Measurements from ENCODE around the gene NHLRC2. TPM values are rescaled to one million over a fixed set of nuclear protein-coding genes. Genes with fewer than 3 reads are reported as not detected.

Gene NHLRC2
- total and polyA plus RNA-seq, 12 donors, result 6.7 to 98.0 (median 71.2) TPM

DNA sequence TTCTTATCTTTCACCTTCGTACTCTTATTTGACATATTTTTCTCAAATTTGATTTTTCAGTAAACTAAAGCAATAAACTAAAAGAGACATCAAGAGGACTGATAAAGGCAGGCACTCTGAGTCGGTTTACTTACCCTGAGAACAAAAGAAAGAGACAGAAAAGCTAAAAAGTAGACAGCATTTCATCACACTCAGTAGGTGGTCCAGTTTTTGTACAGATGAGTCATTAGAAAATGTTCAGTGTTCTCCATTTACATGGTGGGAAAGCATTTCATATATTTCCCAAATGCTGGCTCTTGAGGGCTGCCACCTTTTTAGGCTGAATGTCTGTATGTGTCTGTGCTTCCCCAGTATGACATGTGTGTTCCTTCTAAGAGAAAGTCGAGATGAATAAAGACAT, 52.7 kb downstream of the NHLRC2 start:
- Histone ChIP-seq H3K36me3 (peaks cover 0 to 100% (median 37%) of the 10 kb centered on the region in 9 donors), H3K4me3 (no peak overlapping the region), H3K9me3 (no peaks in the 10 kb centered on the region), H3K27ac (no peak overlapping the region), H3K27me3 (no peaks in the 10 kb centered on the region), H3K4me1 (no peaks in the 10 kb centered on the region)
- ATAC-seq (no peak), DNase-seq (no peak)
- TF ChIP-seq, protein P1, sequence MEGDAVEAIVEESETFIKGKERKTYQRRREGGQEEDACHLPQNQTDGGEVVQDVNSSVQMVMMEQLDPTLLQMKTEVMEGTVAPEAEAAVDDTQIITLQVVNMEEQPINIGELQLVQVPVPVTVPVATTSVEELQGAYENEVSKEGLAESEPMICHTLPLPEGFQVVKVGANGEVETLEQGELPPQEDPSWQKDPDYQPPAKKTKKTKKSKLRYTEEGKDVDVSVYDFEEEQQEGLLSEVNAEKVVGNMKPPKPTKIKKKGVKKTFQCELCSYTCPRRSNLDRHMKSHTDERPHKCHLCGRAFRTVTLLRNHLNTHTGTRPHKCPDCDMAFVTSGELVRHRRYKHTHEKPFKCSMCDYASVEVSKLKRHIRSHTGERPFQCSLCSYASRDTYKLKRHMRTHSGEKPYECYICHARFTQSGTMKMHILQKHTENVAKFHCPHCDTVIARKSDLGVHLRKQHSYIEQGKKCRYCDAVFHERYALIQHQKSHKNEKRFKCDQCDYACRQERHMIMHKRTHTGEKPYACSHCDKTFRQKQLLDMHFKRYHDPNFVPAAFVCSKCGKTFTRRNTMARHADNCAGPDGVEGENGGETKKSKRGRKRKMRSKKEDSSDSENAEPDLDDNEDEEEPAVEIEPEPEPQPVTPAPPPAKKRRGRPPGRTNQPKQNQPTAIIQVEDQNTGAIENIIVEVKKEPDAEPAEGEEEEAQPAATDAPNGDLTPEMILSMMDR (IDR thresholded peaks at IDR 0.05), result no peak
- intact Hi-C loops (cut with DNase I), result loop anchor here in 2 of 10 donors (10.0 kb wide), 2 partner anchors 138 to 198 kb away; partner anchors contain the start of gene ADRB1 (in 1 of the 2)
- WGBS, 2 donors, result 74 to 87% methylated on average over 3 of the region's 3 CpGs

DNA sequence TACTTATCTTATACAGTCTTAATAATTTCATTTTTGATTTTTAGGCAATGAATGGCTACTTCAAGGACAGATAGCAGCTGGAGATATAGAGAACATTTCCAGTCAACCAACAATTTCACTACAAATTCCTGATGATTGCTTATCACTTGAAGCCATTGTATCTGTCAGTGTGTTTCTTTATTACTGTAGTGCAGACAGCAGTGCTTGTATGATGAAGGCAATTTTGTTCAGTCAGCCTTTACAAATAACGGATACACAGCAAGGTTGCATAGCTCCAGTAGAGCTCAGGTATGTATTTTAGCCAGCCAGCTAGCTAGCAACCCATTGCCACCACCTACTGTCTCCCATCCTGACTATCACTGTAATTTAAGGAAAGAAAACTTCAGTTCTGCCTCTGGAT, 53.8 kb downstream of the NHLRC2 start:
- Histone ChIP-seq H3K27ac (no peak overlapping the region), H3K36me3 (peaks cover 0 to 100% (median 30%) of the 10 kb centered on the region in 9 donors), H3K9me3 (no peaks in the 10 kb centered on the region), H3K4me1 (no peaks in the 10 kb centered on the region), H3K27me3 (no peaks in the 10 kb centered on the region), H3K4me3 (no peak overlapping the region)
- TF ChIP-seq, protein P1 (IDR thresholded peaks at IDR 0.05), result no peak
- WGBS, 2 donors, result 52 to 53% methylated on average over 1 of the region's 1 CpG
- ATAC-seq (no peak), DNase-seq (no peak)
- intact Hi-C loops (cut with DNase I), result loop anchor here in 2 of 10 donors (10.0 kb wide), 2 partner anchors 137 to 197 kb away; partner anchors contain the start of gene ADRB1 (in 1 of the 2)

DNA sequence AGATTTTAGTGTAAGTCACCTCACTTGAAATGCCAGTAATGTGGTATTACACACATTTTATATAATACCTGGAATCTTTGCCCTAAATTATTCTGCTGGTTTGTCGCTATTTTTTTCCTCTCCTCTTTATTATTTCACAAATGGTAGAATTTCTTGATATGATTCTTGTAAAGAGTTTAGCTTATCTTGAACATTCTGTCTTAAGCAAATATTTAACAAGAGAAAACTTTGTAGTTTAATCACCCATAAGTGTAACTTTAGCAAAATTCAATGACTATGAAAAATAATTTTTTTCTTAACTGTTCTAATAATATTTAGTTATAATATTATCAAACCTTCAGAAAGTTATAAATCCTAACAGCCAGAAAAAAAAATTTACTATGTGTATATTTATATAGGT, 56.7 kb downstream of the NHLRC2 start:
- peaks cover 0 to 81% (median 11%) of the 10 kb centered on the region in 9 donors for H3K36me3 ChIP-seq
- DNase-seq (no peak), ATAC-seq (no peak)
- H3K27me3 ChIP-seq, result no peaks in the 10 kb centered on the region
- 97 to 100% methylated on average over 1 of the region's 1 CpG for WGBS, 2 donors
- no peak overlapping the region for H3K27ac ChIP-seq
- intact Hi-C loops (cut with DNase I), result loop anchor here in 1 of 10 donors (10.0 kb wide), 1 partner anchor 184 kb away; no protein-coding TSS in a partner anchor
- peaks cover 0 to 6% (median 0%) of the 10 kb centered on the region in 9 donors for H3K4me1 ChIP-seq
- TF ChIP-seq, protein P1 (IDR thresholded peaks at IDR 0.05), result no peak
- no peak overlapping the region for H3K4me3 ChIP-seq
- no peaks in the 10 kb centered on the region for H3K9me3 ChIP-seq

DNA sequence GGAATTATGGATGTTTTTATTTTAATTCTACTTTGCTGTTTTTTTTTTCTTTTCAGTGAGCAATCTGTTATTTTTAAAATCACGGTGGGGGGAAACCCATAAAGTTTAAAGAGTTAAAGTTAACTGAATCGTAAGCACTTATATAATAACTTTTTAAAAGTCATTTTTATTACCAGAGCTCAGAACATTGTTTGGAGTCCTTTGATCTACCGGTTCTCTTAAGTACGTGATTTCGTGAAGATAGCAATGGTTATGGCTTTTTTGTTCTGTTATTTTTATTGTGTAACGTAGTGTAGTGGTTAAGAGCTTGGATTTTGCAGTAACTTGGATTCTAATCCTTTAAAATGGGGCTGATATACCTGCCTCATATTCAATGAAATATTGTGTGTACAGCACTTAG, 57.4 kb downstream of the NHLRC2 start:
- ATAC-seq (no peak), DNase-seq (no peak)
- H3K9me3 ChIP-seq, result no peaks in the 10 kb centered on the region
- 96 to 98% methylated on average over 6 of the region's 6 CpGs for WGBS, 2 donors
- no peak overlapping the region for H3K27ac ChIP-seq
- intact Hi-C loops (cut with DNase I), result loop anchor here in 1 of 10 donors (10.0 kb wide), 1 partner anchor 183 kb away; no protein-coding TSS in a partner anchor
- H3K36me3 ChIP-seq, result peaks cover 0 to 74% (median 11%) of the 10 kb centered on the region in 9 donors
- H3K27me3 ChIP-seq, result no peaks in the 10 kb centered on the region
- H3K4me3 ChIP-seq, result no peak overlapping the region
- H3K4me1 ChIP-seq, result peaks cover 0 to 6% (median 0%) of the 10 kb centered on the region in 9 donors
- TF ChIP-seq, protein P1 (IDR thresholded peaks at IDR 0.05), result no peak

All from heart right ventricle (tissue), 16 donors.